T-helper 9 cell (primary cell): ENCODE data around the gene SYDE2.
"Not testable (repeated sequence)": the region's sequence is repeated elsewhere in the genome, so short reads cannot be mapped to it uniquely, and the experiment has no call there.

ENCODE experiments used
- DNase-seq: peaks from one replicate; pipeline ENCODE4 v3.0.0-alpha.2; 2020
- total RNA-seq, 2 donors: gene quantifications; one replicate each; lab custom pipeline; 2026; lab: John Stamatoyannopoulos, UW

The SYDE2 gene, protein sequence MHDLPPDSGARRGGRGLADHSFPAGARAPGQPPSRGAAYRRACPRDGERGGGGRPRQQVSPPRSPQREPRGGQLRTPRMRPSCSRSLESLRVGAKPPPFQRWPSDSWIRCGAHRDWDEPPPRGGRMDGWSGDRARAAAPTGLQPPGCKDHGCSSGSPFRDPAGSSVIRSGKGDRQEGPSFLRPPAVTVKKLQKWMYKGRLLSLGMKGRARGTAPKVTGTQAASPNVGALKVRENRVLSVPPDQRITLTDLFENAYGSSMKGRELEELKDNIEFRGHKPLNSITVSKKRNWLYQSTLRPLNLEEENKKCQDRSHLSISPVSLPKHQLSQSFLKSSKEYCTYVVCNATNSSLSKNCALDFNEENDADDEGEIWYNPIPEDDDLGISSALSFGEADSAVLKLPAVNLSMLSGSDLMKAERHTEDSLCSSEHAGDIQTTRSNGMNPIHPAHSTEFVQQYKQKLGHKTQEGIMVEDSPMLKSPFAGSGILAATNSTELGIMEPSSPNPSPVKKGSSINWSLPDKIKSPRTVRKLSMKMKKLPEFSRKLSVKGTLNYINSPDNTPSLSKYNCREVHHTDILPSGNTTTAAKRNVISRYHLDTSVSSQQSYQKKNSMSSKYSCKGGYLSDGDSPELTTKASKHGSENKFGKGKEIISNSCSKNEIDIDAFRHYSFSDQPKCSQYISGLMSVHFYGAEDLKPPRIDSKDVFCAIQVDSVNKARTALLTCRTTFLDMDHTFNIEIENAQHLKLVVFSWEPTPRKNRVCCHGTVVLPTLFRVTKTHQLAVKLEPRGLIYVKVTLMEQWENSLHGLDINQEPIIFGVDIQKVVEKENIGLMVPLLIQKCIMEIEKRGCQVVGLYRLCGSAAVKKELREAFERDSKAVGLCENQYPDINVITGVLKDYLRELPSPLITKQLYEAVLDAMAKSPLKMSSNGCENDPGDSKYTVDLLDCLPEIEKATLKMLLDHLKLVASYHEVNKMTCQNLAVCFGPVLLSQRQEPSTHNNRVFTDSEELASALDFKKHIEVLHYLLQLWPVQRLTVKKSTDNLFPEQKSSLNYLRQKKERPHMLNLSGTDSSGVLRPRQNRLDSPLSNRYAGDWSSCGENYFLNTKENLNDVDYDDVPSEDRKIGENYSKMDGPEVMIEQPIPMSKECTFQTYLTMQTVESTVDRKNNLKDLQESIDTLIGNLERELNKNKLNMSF
- 9.9 to 15.7 reads per million in 2 donors for total RNA-seq

DNA sequence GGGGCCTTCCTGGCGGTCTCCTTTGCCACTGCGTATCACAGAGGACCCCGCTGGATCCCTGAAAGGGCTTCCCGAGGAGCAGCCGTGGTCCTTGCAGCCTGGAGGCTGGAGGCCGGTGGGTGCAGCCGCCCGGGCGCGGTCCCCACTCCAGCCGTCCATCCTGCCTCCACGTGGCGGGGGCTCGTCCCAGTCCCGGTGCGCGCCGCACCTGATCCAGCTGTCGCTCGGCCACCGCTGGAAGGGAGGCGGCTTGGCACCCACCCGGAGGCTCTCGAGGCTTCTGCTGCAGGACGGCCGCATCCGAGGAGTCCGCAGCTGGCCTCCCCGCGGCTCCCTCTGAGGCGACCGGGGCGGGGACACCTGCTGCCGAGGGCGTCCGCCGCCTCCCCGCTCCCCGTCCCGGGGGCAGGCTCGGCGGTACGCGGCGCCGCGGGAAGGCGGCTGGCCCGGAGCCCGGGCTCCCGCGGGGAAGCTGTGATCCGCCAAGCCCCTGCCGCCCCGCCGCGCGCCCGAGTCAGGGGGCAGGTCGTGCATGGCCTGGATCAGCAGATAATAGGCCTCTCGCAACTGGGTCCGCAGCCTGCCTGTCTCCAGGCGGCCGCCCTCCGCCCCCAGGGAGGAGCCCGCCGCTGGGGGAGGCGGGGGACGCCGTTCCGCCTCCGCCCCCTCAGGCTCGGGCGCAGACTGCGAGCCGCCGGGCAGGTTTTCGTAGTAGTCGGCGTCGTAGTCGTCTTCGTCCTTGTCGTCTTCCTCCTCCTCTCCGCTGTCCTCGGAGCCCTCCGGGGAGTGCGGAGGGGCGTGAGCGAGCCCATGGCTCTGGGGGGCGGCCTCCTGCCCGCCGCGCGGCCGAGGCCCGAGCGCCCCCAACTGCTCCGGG, at the start of gene SYDE2:
TSS of gene SYDE2 (minus strand) at position 554 of the 877 bp plus-strand sequence. CDS start at position 534, 20 bp downstream.
- peak; percentile 69 for DNase-seq

DNA sequence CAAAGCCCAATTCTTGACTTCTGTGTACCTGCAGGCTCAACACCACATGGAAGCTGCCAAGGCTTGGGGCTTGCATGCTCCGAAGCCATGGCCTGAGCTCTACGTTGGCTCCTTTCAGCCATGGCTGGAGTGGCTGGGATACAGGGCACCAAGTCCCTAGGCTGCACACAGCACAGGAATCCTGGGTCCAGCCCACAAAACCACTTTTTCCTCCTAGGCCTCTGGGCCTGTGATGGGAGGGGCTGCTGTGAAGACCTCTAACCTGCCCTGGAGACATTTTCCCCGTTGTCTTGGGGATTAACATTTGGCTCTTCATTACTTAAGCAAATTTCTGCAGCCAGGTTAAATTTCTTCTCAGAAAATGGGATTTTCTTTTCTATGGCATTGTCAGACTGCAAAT, 48.2 kb upstream of the SYDE2 start:
- DNase-seq = not testable (repeated sequence)

DNA sequence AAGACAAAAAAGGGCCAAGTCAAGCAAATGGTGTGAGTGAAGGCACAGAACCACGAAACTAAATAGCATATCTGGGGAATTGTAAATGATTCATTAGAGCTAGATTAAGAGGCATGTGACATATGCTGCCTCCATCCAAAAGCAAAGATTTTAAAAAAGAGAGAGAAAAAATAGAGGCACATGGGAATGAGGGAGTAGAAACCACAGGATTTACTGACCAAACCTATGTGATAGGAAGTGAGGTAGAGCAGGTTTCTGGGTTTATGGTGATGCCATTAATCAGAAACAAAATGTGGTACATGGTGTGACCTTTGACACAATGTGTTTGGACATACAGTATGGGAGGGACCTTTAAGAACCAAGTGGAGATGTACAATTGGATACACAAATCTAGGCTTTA, 45.1 kb upstream of the SYDE2 start:
- no peak for DNase-seq

DNA sequence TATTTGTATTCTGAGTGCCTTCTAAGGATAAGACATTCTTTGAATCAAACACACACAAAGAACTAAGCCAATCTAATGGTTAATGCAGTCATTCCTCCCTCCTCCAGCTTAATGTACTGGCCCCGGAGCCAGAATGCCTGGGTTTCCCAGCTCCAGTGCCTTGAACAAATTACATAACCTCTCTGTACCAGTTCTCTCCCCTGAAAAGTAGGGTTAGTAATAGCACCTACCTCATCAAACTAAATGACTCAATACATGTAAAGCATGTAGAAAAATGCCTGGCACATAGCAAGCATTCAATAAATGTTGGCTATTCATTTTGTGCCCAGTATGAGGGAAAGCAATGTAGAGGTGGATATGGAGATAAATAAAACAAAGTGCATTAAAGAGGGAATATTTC, 44.6 kb upstream of the SYDE2 start:
- no peak for DNase-seq

DNA sequence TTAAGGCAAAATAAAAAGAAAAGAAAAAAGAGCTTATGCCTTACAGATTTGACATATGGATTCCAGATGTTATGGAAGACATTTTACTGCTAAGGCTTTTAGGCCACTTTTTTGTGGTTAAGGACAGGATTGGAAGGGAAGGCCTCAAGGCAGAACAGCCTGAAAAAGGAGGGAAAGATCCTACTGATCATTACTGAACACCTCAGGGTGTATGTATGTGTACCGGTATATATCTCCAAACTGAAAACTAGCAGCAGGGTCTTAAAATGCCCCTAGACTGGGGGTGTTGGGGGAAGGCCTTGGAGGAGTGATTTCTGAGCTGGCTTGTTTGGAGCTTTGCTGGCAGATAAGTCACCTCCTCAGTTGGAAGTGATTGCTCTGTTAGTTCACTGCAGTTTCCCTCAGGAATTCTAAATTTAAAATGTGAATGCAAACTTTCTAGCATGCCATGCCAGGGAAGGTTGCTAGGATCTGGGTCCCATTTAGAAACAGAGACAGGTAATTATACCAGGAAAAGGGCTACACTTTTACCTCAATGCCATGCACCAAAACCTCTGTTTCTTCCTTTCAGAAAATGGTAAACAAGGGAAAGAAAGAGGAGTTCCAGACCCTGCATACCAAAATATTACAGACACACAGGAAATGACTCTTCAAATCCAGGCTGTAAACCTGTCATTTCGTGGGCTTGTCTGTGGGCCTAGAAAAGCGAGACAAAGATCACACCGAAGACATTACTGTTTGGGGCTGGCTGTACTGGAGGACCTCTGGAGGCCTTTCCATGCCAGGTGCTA, 43.6 kb upstream of the SYDE2 start:
- DNase-seq = no peak

DNA sequence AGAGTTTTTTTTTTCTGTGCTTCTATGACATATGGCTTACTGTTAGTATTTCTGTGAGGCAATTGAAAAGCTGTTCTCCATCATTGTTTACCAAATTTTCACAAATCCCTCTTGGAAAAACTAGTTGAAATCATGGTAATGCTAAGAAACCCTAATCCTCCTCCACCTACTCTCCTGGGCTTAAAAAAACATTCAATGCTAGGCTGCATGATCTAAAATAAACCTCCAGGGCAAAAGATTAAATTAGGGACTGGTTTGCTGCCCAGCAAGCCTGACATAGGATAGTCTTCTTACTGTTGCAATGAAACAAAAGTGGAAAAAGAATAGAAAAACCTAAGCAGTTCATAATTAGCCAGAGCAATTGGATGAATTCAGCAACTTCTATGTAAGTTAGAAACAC, 42.6 kb upstream of the SYDE2 start:
- DNase-seq = no peak

DNA sequence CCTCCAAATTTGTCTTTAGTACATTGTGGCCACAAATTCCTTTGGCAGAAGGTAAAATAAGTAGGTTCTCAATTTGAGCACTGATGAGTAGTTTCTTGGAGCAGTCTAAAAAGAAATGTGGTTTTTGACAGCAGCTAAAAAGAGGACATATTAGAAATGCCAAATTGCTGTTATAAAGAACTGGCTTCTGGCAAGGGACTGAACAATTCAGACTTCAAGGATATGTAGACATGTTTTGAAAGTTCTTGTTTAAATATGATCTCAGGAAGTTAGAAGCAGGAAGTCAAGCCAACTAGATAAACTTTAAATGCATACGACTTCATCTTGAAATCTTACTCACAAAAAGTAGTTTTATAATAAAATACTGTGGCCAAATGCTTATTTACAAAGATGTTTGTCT, 39.8 kb upstream of the SYDE2 start:
- no peak for DNase-seq

DNA sequence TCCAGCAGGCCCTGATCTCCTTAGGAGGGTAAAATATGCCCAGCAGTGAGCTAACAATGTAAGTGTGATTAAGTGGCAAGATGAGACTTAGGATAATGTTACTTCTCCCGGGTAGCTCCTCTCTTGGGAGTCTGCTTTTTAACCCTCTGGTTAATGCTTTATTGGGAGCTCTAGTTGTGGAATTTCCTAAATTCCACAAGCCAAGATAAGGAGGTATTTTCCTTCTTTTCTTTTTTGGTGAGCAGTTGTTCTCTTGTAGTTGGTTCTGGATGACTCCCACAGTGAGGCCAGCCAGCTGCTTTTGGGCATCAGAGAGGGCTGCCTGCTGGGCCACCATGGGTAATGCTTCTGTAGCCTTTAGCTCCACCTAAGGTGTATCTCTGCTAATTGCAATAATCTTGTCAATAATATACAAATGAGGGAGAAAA, 39.4 kb upstream of the SYDE2 start:
- no peak for DNase-seq

DNA sequence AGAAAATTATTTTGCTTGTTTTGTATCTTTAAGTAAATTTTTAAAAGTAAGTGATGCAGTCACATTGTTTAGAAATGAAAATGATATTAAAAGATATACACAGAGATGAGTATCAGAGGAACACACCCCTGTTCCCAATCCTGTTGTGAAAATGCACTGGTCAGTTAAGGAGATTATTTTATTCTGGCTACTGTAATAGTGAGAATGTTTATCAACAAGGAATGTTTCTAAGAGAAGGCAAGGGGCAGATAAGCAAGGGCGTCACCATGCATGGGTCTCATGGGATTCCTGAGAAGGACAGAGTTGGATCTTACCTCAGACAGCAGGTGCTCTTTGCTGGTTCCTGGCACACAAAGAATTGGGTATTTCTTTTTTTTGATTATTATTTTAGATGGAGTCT, 36.8 kb upstream of the SYDE2 start:
- no peak for DNase-seq

DNA sequence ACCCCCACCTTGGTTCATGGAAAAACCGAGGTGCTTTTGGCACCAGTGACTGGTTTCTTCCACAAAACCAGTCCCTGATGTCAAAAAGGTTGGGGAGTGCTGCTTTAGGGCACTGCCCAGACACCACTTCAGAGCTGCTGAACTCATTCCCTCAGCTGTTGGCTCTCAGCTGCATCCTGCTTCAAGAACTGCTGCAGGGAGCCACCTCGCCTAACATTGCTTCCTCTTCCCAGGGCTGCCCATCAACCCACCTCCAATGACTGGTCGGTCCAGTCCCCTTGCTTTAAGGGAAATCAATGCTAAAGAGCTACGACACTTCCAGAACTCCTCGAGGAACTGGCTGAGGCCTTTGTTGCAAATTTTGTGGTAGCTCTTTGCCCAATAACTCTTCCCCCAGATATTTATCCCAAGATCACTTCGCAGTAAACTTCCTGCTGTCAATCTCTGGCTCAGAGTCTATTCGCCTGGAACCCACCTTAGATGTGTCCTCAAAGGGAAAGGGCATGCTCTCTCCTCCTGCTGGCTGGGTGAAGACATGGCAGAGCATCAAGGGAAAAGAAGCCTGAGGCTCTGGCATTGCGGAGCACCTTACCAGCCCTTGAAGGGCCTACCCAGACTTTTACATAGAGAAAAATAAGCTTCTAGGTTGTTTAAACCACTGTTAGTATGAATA, 29.6 kb upstream of the SYDE2 start:
- DNase-seq = no peak

DNA sequence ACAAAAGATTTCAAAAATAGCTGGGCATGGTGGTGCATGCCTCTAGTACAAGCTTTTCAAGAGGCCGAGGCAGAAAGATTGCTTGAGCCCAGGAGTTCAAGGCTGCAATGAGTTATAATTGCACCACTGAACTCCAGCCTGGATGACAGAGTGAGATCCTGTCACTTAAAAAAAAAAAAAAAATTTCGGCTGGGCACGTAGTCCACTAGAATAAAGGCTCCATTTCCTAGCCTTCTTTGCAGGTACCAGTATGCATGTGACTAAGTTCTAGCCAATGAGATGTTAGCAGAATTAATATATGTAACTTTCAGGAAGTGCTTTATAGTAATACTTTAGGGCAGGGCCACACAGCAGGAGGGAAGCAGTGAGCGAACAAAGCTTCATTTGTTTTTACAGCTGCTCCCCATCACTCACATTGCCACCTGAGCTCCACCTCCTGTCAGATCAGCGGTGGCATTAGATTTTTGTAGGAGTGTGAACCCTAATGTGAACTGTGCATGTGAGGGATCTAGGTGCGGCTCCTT, 28.8 kb upstream of the SYDE2 start:
- DNase-seq = no peak

DNA sequence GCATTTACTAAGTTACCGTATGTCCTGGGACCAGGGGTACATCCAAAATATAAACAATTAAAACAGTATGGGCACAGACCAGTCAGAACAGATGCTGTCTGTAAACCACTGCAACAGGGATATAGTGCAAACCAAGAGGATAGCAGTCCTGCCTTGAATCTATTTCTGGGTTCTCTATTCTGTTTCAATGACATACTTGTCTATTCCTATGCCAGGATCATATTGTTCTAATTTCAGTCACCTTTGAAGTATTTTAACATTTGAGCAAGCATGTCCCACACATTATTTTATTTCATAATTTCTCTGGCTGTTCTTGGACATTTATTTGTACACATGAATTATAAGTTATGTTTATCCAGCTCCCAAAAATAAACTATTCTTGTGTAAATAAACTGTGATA, 28.2 kb upstream of the SYDE2 start:
- no peak for DNase-seq

DNA sequence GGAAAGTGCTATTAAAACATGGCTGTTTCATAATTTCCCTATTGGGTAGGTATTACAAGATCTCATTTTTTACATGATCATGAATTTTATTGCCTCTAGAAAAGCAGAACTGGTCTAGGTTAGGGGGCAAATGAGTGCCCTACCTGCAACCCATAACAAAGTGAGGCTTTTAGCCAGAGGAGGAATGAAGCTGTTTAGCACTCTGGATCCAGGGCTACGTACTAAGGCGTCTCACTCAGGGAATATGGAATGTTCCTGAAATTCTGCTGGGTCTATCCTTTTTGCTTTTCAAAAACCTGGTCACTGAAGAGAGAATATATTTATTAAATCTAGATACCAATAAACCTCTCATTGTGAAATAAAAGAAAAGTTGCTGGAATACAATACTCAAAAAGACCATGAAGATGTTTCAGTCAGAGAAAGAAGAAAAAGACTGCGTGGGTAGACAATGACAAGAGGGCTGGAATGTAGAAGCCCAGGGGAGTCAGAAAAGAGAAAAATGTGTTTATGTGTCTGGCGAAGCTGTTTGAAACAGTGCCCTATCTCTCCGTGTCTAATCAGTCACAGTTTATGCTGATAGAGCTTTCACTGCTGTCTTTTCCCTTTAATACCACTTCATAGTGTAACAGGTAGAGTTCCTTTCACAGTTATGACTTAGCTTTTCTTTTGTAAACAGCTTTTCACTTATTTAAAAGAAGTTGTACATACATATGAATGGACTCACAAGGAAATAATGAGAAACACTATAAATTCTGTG, 25.0 kb upstream of the SYDE2 start:
- no peak for DNase-seq

DNA sequence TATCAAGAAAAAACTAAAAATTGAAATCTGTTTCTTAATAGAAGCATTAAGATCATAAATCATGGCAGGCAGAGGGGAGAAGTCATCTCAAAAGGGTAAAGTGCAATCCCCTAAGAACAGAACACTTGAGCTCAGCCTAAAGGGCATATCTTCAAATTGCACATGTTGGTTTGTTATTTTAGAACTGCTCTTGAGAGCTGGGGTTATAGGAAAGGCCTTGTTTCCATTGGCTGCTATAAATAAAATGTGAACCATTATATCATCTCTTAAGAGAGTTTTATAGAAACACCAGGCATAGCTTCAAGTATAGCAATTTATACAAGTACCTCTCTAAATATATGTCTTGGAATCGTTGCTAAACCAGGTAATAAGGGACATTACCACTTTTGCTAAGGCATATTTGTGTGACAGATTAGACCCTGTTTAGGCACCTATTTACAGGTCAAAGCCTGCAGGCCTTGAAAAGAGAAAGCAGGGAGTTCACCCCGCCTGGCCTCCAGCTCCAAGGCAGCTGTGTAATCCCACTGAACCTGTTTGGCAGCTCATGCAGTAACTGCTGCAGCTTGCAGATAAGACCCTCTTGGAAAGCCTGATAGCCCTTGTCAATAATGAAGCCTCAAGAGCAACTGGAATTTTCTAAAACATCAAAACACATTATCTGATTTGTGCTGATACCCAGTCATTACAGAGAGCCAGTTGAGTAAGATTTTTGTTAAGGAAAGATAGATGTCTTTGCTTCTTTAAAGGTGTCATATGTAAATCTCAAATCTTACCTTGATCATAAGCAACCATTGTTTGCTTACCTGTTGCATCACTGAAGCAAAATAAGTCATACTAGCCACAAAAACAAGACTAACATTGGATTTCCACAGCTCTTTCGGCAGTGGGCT, 24.2 kb upstream of the SYDE2 start:
- DNase-seq = no peak

DNA sequence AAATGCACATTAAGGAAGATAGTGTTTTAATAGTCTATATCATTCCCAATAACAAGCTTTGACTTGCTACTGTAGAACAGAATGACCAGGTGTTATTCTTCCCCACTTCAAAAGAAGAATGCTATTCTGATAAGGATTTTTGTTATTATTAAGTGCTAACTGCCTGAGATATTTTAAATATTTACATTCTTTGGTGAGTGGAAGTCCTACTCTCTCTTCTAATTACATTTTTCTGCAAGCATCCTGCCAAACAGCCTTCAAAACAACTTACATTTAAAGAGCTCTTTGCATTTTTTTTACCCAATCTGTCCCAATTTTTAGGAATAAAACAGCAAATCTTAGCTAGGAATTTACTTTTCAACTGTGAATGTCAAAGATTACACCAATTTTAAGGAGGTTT, 23.5 kb upstream of the SYDE2 start:
- no peak for DNase-seq

DNA sequence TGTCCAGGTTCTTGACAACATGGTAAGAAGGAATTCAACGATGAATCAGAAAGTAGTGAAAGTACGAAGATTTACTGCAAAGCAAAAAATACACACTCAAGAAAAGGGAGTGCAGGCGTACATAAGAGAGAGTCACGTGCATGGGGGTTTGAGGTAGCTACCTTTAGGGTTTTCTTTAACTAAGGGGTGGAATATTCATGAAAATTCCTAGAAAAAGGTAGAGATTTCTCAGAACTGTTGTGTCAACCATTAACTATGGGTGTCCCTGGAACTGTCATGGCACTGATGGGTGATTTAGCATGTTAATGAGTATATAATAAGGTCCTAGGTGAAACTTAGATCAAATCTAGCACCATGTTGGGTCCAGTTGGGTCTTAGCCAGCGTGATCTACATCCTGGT, 22.5 kb upstream of the SYDE2 start:
- DNase-seq = no peak

DNA sequence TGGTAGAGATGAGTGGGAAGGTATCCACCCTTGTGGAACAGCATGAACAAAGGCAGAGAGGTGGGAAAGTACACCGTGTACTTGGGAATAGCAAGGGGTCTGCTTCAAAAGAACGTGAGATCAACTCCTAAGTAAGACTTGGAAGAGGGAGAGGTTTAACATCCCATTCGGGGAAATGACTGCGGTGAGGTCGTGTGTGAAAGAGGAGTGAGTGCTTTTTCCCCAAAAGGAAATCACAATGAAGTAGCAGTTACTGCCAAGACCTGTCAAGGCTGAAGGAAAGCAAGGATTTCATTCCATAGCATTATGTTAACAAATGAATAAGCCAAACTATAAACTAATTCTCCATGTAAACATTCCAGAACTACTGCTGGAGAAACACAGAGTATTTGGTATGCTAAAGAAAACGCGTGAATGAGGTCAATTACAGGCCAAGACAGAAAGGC, 20.0 kb upstream of the SYDE2 start:
- no peak for DNase-seq

DNA sequence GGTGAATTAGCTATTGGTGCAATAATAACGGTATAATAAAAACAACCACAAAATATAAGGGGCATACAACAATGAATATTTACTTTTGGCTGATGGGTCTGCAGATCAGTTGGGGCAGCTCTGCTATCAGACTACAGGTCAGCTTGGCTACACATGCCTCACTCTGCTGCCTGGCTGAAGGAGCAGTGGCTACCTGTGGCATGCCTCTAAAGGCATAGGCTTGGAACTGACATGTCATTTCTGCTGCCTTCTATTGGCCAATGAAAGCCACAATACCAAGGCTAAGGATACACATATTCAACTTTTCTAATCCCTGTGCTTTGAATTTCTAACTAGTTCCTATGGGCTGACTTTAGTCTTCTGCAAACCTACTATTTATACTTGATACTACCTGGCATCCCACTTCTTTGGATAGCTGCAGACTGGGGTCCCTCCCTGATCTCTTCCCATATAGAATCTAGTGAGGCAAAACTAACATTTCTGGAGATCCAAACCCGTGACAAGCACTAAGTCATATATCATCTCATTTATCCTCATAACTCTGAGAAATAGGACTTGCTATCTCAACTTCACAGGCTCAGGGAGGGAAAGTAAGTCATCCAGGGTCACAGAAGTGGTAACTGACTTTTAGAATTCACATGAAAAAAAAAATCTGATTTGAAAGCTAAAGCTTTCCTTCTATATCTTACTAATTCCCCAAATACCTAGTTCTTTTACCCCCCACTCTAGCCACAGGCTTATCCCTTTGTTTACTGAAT, 19.2 kb upstream of the SYDE2 start:
- DNase-seq = no peak
